ENCODE results near the gene HRC.

DNA sequence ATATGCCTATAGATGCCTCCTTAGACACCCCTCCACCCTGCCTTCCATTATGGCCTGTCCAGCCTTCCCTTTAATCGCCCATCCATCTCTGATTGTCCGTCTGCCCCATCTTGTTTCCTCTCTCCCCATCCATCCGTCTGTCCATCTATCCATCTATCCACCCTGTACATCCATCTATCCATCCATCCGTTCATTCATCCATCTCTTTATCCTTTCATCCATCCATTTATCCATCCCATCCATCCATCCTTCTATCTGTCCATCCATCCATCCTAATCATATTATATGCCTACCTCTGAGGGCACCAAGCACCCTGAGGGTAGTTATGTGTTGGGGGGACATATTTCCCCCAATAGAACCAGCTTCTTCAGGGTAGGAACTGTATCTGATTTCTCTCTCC lies 25.5 kb upstream of the HRC start:
- TF ChIP-seq SNAI2 (CRISPR knock-in tag; IDR thresholded peaks at IDR 0.05) (no peak), GLIS3 (CRISPR knock-in tag; IDR thresholded peaks at IDR 0.05) (no peak), BACH2 (CRISPR knock-in tag; IDR thresholded peaks at IDR 0.05; ENCODE audit: borderline replicate concordance) (no peak), RARB (CRISPR knock-in tag; IDR thresholded peaks at IDR 0.05) (no peak), ZFP30 (CRISPR knock-in tag; IDR thresholded peaks at IDR 0.05) (no peak), ARNTL (CRISPR knock-in tag; IDR thresholded peaks at IDR 0.05; ENCODE audit: borderline replicate concordance, low read depth) (no peak), TCF4 (CRISPR knock-in tag; IDR thresholded peaks at IDR 0.05; ENCODE audit: borderline replicate concordance) (no peak), PPARA (CRISPR knock-in tag; IDR thresholded peaks at IDR 0.05; ENCODE audit: borderline replicate concordance) (no peak), ZNF70 (CRISPR knock-in tag; IDR thresholded peaks at IDR 0.05) (no peak), ZC3H10 (CRISPR knock-in tag; IDR thresholded peaks at IDR 0.05) (no peak), ISL1 (CRISPR knock-in tag; IDR thresholded peaks at IDR 0.05) (no peak)
- TF ChIP-seq, protein P1, sequence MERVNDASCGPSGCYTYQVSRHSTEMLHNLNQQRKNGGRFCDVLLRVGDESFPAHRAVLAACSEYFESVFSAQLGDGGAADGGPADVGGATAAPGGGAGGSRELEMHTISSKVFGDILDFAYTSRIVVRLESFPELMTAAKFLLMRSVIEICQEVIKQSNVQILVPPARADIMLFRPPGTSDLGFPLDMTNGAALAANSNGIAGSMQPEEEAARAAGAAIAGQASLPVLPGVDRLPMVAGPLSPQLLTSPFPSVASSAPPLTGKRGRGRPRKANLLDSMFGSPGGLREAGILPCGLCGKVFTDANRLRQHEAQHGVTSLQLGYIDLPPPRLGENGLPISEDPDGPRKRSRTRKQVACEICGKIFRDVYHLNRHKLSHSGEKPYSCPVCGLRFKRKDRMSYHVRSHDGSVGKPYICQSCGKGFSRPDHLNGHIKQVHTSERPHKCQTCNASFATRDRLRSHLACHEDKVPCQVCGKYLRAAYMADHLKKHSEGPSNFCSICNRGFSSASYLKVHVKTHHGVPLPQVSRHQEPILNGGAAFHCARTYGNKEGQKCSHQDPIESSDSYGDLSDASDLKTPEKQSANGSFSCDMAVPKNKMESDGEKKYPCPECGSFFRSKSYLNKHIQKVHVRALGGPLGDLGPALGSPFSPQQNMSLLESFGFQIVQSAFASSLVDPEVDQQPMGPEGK (CRISPR knock-in tag; IDR thresholded peaks at IDR 0.05; ENCODE audit: borderline replicate concordance) = no peak
- TF ChIP-seq, protein P2, sequence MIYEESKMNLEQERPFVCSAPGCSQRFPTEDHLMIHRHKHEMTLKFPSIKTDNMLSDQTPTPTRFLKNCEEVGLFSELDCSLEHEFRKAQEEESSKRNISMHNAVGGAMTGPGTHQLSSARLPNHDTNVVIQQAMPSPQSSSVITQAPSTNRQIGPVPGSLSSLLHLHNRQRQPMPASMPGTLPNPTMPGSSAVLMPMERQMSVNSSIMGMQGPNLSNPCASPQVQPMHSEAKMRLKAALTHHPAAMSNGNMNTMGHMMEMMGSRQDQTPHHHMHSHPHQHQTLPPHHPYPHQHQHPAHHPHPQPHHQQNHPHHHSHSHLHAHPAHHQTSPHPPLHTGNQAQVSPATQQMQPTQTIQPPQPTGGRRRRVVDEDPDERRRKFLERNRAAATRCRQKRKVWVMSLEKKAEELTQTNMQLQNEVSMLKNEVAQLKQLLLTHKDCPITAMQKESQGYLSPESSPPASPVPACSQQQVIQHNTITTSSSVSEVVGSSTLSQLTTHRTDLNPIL (CRISPR knock-in tag; IDR thresholded peaks at IDR 0.05; ENCODE audit: low read depth) = no peak
